ENCODE measurements around the gene PSMD10.

The PSMD10 gene, protein sequence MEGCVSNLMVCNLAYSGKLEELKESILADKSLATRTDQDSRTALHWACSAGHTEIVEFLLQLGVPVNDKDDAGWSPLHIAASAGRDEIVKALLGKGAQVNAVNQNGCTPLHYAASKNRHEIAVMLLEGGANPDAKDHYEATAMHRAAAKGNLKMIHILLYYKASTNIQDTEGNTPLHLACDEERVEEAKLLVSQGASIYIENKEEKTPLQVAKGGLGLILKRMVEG

DNA sequence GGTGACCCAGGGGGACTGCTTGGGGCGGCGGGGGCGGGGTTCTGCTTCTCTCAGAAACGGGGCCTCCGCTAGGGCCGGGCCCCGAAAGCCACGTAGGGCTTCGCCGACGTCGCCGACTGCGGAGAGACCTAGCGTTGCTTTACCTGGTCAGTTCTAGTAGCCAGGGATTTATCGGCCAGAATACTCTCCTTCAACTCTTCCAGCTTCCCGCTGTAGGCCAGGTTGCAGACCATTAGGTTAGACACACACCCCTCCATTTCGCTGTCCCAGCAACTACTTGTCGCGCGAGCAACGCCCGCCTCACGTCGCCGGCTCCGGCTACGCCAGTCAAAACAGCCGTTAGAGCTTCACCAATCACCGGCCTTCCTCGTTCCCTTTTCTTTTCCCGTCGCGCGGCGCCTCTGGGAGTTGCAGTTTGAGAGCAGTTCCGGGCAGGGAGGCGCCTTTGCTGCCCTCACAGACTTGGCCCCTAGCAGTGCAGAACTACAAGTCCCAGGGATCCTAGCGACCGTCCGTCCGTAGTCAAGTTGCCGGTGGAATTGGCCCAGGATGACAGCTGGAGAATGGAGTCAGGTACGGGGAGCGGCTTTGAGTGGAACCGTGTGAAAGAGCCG is at the start of gene PSMD10, which contains the start of gene ATG4A:
Gene PSMD10, minus strand, starts transcription at position 279 of the 614 bp plus-strand sequence. Its CDS starts 22 bp downstream, at position 257.
Gene ATG4A, plus strand, starts transcription at position 515 of the 614 bp plus-strand sequence. Its CDS starts 49 bp downstream, at position 564.
- peak; percentile 66 for DNase-seq (ENCODE audit: low read depth)

DNA sequence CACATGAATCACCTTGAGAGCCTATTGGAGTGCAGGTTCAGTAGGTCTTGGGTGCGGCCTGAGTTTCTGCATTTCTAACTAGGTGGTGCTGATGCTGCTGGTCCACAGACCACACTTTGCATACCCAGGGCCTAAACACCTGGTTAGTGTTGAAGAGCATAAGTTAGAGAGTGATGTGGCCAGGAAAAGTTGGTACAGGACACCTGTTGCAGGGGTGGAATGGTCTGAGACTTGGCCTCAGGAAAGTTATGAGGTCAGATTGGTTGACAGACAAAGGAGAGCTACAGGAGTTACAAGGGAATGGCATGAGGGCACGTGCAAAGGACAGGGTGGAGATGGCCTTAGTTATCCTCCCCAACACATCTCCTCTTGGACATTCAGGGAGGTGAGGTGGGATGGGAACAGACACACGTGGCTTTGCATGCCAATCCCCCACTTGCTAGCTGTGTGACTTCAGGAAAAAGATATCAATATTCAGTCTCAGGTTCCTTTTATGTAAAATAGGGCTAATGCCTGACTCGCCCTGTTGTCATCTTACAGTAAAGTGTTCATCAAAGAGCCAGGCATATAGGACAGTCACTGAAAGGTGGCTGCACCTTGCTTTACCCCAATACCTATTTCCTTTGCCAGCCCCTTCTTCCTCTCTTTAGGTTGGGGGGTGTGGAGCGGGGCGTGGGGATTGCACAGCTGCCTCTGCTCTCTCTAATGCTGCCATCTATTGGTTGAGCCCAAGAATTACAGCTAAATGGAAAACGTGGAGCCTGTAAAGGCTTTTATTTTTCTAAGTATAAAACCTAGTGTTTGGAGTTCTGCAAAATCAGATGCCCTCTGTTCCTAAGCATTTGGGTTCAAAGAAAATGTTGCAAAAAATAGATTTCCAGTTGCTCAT is 47.7 kb upstream of the PSMD10 start:
- no peak for DNase-seq (ENCODE audit: low read depth)

DNA sequence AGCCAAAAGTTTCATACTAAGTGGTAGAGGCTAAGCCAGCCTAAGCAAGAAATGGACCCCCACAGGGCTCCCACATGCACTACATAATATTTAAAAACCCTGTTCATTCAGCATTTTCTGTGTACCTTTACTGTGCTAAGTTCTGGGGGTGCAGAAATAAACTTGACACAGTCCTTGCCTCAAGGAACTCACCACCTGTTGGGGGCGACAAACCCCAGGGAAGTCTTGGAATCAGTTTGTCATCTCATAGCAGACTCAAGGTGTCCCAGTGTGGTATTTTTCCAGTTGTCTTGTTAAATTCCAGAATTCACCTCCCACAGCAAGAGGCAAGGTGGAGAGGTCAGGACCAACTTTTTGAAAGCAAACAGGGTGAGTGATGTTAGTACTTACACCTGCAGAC is 43.4 kb upstream of the PSMD10 start:
- no peak for DNase-seq (ENCODE audit: low read depth)

DNA sequence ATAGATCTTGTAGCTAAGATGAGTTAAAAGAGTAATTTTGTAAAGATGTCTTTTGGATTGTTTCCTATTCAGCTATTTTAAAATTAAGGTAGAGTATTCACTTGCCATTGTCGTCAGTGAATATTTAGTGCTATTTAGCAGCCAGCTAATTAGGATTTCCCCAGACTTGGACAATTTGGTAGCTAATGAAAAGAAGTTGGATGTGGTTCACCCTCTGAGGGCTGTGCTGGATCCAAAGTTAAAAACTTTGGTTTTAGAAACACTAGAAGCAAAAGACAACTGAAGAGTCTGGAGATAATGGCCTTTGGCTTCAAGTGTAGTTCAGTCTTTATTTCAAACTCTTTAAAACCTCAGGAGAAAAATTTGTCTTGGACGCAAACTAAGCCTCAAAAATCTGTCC is 41.5 kb upstream of the PSMD10 start:
- no peak for DNase-seq (ENCODE audit: low read depth)

DNA sequence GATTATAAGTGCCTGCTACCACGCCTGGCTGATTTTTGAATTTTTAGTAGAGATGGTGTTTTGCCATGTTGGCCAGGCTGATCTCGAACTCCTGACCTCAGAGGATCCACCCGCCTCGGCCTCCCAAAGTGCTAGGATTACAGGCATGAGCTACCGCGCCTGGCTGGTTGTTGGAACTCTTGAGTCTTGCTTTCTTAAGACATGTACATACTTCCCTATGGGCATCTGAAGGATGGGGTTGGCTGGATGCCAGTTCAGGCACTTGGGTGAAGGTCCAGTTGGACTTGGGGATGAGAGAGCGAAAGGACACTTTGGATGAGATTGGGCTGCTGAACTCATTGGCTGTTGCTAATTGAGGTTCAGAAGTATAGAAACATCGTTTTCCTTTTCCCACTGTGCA is 40.7 kb upstream of the PSMD10 start:
- no peak for DNase-seq (ENCODE audit: low read depth)

DNA sequence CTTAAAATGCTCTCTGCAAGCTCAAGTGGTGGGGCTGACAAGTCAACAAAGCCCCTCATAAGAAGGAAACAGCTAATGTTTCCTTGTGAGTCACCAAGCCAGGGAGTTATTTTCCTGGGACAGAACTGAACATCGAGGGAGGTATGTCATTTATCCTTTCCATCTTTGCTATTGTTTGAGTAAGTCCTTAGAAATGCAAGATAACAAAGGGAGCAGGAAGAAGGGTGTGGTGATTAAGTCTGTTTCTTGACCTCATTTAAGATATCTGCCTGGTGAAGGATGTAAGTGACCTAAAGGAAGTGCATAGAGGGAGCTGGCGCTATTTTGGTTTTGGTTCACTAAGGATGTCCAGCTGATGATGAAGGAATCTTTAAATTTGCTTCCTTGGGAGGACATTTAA is 40.1 kb upstream of the PSMD10 start:
- no peak for DNase-seq (ENCODE audit: low read depth)

DNA sequence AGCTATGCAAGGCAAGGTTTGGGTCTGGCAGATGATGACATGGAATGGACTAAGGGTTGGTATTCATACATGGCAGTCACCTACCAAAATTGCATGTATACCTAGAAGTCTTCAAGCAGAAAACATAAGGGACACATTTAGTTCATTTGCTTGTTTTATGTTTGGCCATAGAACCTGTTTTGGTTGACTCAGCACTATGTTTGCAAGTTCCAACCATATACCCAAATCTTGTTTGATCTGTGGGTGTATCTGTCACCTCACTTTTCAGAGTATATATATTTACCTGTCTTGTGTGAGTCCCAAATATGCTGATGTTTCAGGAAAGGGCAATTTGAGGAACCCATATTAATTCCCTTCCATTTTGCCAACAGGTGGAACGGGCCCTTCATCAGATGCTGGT is 39.5 kb upstream of the PSMD10 start:
- DNase-seq (ENCODE audit: low read depth) = no peak

DNA sequence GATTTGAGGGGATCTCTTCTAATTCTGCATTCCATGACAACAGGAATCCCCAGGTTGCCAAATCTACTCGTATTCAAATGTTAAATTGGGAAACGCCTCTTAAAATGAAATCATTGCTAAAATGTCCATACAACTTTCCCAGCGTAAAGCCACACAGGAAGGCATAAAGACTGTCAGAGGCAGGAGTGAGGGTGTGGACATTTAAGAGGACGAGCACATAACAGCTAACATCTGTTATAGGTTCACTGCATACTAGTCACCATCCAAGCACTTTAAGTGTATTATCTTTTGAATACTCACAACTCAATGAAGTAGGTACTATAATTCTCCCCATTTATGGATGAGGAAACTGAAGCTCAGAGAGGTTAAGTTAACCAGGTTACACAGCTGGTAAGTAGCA is 35.8 kb upstream of the PSMD10 start:
- no peak for DNase-seq (ENCODE audit: low read depth)

DNA sequence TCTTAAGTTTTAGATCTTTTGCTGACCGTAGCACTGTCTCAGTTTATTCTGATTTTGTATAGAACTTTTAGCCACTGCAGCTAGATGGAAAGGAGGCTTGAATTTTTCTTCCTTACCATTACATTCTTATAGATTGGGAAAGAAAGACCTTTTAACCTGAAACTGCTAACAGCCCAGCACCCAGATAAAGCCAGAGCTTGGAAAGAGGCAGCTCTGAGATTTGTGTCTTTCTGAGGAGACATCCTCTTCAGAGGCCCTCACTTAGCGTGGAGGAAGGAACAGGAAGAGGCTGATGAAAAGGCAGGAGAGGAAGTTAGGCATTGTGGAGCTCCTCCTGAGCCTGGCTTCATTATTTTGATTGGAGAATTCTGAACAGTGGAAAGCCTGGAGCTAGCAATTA is 35.3 kb upstream of the PSMD10 start:
- DNase-seq (ENCODE audit: low read depth) = no peak

DNA sequence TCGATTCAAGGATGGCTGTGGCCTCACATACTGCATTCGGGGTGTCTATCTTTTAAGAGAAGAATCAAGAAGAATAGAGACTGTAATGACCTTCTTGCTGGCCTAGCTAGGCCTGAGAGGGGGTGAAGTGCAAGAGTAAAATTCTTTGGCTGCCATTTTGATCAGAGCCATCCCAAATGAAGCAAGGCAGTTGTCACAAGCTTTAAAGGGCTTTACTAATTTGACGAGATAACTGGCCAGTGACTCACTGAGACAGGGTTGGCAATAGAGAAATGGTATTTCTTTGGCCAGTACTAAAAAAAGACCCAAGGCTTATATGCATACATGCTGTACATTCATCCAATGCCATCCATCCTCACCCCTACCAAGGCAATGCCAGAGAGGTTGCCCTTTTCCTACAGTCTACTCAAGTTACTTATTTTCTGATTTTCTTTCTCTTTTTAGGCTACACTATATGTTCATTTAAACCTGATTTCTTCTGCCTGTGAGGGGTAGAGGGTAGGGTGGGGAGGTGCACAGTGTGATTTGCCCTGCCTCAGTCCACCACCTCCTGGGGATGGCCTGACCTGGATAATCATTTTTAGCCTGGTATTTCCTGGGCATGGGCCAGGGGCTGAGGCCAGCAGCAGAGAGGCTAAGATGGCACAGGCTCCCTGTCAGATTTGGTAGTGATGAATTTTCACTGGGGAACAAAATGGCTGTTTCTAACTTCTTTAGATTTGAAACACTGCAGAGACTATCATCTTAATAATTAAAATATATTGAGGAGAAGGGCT is 32.4 kb upstream of the PSMD10 start:
- DNase-seq (ENCODE audit: low read depth) = no peak

DNA sequence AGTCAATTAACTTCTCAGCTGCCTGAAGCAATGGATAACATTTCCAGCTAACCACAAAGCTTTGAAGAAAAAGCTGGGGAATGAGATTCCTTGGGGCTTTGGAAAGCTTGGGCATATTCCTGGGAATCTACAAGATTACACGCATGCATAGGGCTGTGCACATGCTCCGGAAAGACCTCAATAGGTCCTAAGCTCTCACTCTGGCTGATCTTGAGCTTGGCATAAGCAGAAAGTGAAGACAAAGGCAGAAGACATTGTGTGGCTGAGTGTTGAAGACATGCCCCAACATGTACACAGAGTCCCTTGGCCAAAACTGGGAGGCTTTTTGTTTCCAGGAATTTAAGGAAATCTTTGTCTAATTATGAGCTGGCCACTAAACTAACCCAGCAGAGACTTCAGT is 31.4 kb upstream of the PSMD10 start:
- DNase-seq (ENCODE audit: low read depth) = no peak

DNA sequence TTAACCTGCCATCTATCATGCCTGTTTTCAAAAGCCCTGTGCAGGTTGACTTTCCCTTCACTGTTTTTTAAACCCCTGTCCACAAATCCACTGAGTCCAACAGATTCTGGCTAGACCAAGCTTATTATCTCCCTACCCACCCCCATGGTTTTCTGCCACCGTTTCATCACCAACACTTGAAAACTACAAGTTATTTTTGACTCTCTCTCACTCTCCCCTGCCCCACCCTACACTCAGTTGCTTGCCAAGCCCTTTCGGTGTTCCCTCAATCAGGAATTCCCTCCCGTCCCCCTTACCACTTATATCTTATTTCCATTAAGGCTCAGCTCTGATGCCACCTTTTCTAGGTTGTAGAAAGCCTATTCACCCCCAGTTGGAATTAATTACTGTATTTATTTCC is 29.9 kb upstream of the PSMD10 start:
- no peak for DNase-seq (ENCODE audit: low read depth)

DNA sequence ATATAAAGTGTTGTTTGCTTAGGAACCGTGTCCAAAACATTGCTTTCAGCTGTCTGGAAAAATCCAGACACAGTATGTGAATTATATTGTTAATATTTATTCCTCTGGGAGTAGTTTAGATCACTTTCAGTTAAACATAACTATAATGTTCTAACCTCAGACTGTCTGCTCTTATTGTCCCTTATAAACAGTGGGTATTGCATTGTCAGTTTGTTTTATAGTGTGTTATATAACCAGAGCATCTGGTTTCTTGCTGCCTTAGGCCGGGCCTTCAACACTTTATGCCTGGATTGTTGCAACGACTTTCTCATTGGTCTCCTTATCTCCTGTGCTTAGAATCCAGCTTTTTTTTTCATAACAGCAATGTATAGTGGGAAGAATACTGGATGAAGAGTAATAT is 26.6 kb upstream of the PSMD10 start:
- DNase-seq (ENCODE audit: low read depth) = no peak

DNA sequence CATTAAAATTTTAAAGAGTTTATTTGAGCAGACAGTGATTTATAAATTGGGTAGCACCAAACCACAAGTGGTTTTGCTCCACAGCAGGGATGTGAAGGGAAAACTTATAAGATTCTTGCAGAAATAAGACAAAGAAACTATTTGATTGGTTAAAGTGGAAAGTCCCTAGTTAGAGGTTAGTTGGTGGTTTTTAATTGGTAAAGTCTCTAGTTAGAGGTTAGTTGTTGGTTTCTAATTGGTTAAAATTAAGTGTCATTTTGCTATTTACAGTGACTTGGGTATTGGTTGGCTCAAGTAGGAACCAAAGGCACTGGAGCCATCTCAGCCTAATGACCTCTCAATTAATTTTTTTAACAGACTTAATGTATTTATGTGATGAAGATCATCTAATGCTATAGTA is 23.2 kb upstream of the PSMD10 start:
- DNase-seq (ENCODE audit: low read depth) = no peak

DNA sequence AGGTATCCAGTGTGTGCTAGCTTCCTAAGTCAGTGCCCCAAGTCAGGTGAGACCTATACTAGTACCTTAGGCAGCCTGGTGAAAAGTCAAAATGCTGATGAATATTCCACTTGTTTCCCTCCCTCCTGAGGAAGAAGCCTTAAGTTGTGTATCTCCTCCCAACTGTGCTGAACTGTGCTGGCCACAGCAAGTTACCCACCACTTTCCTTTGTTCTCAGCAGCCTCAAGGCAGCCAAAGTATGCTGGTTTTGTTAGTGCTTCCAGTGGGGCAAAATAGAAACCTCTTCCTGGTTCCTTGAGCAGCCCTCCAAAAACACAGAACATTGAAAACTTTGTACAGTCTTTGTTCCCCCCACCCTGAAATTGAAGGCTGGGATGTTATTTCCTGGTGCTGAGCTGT is 14.1 kb upstream of the PSMD10 start:
- no peak for DNase-seq (ENCODE audit: low read depth)

DNA sequence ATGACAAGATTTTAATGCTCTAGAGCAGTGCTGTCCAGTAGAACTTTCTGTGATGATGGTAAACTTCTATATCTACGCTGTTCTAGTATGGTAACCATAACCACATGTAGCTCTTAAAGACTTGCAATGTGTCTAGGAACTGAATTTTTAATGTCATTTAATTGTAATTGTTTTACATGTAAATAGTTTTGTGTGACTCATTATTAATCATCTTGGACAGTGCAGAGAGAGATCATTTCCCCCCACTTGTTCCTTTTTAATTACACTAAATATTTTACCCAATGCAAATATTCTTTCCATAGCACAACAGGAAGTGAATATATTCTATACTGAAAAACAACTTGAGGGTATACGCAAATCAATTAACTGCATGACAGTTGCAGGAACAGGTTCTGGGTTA is 6.0 kb upstream of the PSMD10 start:
- no peak for DNase-seq (ENCODE audit: low read depth)

DNA sequence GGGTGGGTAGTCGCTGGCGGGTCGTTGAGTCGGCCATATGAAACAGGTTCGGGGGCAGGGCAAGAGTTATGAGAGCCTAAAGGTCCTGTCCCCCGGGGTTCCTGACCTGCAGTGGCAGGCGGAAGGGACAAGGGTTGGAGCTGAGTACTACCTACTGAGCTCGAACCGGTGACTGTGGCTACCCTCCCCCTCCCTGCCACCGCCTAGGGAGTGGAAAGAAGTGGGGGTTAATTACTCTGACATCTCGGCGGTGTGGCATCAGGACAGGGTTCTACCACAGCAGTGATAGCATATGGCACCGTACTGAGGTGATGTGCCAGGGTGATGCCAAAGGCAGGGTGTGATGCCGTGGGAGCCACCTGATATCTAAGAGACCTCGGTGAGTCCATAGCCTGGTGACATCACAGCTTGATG is 543 bp upstream of the PSMD10 start:
- DNase-seq (ENCODE audit: low read depth) = no peak

DNA sequence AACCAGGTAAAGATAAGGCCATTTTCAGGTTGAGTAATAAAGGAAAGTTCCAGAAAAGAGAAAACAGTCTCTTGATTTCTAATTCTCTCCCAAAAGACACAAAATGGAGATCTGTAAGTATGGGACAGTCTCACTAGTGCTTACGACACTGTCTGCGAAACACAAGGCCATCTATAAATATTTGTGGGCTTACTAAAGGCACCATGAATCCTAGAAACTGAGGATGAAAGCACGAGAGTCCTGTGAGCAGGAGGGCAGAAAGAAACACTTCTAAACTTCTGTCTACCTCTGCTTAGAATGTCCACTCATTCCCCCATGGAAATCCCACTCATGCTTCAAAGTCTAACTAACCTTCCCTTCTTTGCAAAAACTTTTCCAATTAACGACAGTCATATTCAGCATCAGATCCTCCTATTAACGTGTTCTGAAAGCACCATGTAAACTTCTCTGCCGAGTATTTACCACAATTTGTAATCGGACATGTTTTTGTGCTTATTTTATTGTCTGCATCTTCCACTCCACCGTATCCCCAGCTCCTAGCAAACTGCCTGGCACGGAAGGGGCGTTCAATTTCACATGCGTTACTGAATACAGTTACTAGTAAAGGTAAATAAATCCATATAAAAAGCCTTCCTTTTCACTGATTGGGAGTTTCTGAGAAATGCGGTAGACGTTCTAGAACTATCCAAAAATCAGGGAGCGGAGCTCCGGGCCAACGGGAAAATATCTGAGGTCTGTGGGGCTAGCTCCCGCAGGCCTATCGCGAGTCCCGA is 665 bp downstream of the PSMD10 start:
- no peak for DNase-seq (ENCODE audit: low read depth)

DNA sequence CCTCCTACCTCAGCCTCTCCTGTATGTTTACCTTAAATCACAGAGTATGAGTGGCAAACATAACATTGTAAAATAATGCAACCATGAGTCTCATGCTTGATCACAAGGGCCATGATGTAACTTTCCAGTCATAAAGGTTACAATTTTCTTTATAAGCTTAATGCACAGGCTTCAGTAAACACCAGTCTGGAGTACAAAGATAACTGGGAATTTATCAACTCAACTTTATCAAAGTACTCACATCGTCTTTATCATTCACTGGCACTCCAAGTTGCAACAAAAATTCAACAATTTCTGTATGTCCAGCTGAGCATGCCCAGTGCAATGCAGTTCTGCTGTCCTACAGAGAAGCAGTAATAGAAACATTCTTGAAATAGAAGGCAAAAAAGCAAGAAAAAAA is 2.8 kb downstream of the PSMD10 start:
- DNase-seq (ENCODE audit: low read depth) = no peak

DNA sequence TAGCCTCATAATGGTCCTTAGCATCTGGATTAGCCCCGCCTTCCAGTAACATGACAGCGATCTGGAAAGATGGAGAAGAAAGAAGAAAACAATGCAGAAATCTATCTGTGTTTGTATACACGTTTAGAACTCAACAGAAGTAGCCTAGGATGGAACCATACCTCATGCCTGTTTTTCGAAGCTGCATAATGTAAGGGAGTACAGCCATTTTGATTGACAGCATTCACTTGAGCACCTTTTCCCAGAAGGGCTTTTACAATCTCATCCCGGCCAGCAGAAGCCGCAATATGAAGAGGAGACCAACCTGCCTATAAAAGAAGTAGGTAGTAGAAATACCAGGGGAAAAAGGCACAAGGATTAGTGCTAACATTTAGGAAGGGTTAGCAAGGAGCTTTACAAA is 3.5 kb downstream of the PSMD10 start:
- DNase-seq (ENCODE audit: low read depth) = no peak

DNA sequence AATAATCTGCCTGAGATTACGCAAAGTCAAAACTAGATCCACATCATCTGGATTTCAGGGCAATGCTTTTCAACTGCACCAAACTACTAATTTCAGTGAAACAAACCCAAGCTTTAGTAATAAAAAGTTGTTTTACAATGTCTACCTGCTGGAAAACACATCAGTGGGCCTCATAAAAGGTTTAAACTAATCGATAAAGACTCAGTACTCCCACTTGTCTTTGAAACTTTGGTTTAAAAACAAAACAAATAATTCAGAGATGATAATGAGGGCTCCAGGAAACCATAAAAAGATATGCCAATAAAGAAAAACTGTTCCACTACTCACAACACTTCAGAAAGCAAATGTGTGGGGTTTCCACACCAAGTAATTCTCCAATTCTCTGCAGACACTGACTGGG is 10.2 kb downstream of the PSMD10 start:
- DNase-seq (ENCODE audit: low read depth) = no peak

DNA sequence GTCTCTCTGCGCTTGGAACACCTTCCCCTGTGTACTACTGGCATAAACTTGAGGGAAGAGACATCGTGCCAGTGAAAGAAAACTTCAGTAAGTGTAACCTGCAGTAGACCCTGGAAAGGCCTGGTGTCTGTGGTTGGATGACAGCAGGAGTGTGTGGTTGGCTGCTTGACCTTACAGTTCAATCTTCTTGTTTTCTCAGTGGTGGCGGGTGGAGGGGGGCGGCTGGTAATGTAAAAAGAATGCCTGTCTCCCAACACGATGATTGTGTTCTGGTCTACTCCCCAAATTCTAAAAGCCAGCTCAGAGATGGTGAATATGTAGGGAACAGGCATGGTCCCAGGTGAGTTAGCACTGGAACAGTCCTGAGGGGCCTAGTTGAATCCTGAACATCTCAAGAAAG is 18.6 kb downstream of the PSMD10 start:
- no peak for DNase-seq (ENCODE audit: low read depth)
